PFSK-1 (cell line): ENCODE results near the gene HIP1.

Experiments used
- FOXP2 ChIP-seq: optimal IDR thresholded peaks from 2 replicates; pipeline ENCODE3; 2011; ENCODE audit warnings: borderline replicate concordance, control low read depth, inconsistent platforms; ENCODE audit not compliant: insufficient read depth; ENCODE audit errors: extremely low read length, extremely low read depth
- POLR2AphosphoS5 ChIP-seq: IDR thresholded peaks from 2 replicates; pipeline ENCODE4 v1.6.1; 2012; ENCODE audit warnings: low read depth, mild to moderate bottlenecking, control low read depth, low read length, moderate library complexity
- REST ChIP-seq, 2 experiments: IDR thresholded peaks; 2 replicates each; pipeline versions ENCODE4 v1.6.1 to v1.8.0; 2011 to 2012; ENCODE audit warnings: low read depth in 2 of 2, low read length in 2 of 2, control low read depth in 1 of 2, inconsistent platforms in 1 of 2, mild to moderate bottlenecking in 1 of 2, moderate library complexity in 1 of 2; ENCODE audit not compliant: insufficient read depth in 1 of 2
- SIN3A ChIP-seq: IDR thresholded peaks from 2 replicates; pipeline ENCODE4 v1.6.1; 2012; ENCODE audit warnings: mild to moderate bottlenecking, low read length, moderate library complexity, borderline replicate concordance; ENCODE audit not compliant: insufficient read depth
- TAF1 ChIP-seq: IDR thresholded peaks from 2 replicates; pipeline ENCODE4 v1.6.1; 2012; ENCODE audit warnings: low read length, control low read depth, borderline replicate concordance; ENCODE audit not compliant: insufficient read depth

The HIP1 gene

GRCh38 chr7:75650062-75650461 lies 88.7 kb downstream of the HIP1 start:
- TF ChIP-seq POLR2AphosphoS5: no peak
- TF ChIP-seq REST (IDR thresholded peaks at IDR 0.05; ENCODE audit: insufficient read depth in 1 of 2, low read depth in 2 of 2, low read length in 2 of 2): no peak
- no peak for TF ChIP-seq FOXP2
- TF ChIP-seq SIN3A: no peak
- no peak for TF ChIP-seq TAF1

- TF ChIP-seq REST (IDR thresholded peaks at IDR 0.05; ENCODE audit: insufficient read depth in 1 of 2, low read depth in 2 of 2, low read length in 2 of 2) (no peak), SIN3A (no peak), POLR2AphosphoS5 (no peak), TAF1 (no peak)
These were observed 89.3 kb downstream of the HIP1 start for GRCh38 chr7:75649462-75649861.

- TF ChIP-seq FOXP2 (no peak), TAF1 (no peak), POLR2AphosphoS5 (no peak), REST (IDR thresholded peaks at IDR 0.05; ENCODE audit: insufficient read depth in 1 of 2, low read depth in 2 of 2, low read length in 2 of 2) (no peak), SIN3A (no peak)
These were observed 90.9 kb downstream of the HIP1 start for GRCh38 chr7:75647709-75648438.

GRCh38 chr7:75646571-75647102 lies 92.1 kb downstream of the HIP1 start:
- no peak for TF ChIP-seq SIN3A
- no peak for TF ChIP-seq TAF1
- TF ChIP-seq FOXP2: no peak
- no peak for TF ChIP-seq REST (IDR thresholded peaks at IDR 0.05; ENCODE audit: insufficient read depth in 1 of 2, low read depth in 2 of 2, low read length in 2 of 2)
- TF ChIP-seq POLR2AphosphoS5: no peak
